ENCODE measurements around the gene ESCO1.

GRCh38 chr18:21638822-21639221 lies 38.3 kb upstream of the ESCO1 start:
- TF ChIP-seq, protein P1, sequence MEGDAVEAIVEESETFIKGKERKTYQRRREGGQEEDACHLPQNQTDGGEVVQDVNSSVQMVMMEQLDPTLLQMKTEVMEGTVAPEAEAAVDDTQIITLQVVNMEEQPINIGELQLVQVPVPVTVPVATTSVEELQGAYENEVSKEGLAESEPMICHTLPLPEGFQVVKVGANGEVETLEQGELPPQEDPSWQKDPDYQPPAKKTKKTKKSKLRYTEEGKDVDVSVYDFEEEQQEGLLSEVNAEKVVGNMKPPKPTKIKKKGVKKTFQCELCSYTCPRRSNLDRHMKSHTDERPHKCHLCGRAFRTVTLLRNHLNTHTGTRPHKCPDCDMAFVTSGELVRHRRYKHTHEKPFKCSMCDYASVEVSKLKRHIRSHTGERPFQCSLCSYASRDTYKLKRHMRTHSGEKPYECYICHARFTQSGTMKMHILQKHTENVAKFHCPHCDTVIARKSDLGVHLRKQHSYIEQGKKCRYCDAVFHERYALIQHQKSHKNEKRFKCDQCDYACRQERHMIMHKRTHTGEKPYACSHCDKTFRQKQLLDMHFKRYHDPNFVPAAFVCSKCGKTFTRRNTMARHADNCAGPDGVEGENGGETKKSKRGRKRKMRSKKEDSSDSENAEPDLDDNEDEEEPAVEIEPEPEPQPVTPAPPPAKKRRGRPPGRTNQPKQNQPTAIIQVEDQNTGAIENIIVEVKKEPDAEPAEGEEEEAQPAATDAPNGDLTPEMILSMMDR (conservative IDR thresholded peaks at IDR 0.05; ENCODE audit: low read depth, low read length), result no peak
- no peak for TF ChIP-seq EZH2 (IDR thresholded peaks at IDR 0.05; ENCODE audit: borderline replicate concordance, low read depth, low read length, poor library complexity, severe bottlenecking)

Measured in A673 (cell line).